ENCODE results near the gene TUT1. TPM values are rescaled to one million over a fixed set of nuclear protein-coding genes. Genes with fewer than 3 reads are reported as not detected.

Gene TUT1
- total RNA-seq, 1 donor from 2014 or later, result 17.6 TPM

GRCh38 chr11:62605902-62606301 lies 14.6 kb upstream of the TUT1 start:
- ATAC-seq, result no peak
- no peak for TF ChIP-seq CTCF (IDR thresholded peaks at IDR 0.05)
- no peak for DNase-seq
- no peak overlapping the region for H3K4me3 ChIP-seq
- H3K27me3 ChIP-seq, result no peaks in the 10 kb centered on the region
- peaks cover 10% of the 10 kb centered on the region for H3K4me1 ChIP-seq
- peaks cover 50% of the 10 kb centered on the region for H3K36me3 ChIP-seq
- intact Hi-C loops (cut with DNase I), result no loop called here
- no peak overlapping the region for H3K27ac ChIP-seq
- no peaks in the 10 kb centered on the region for H3K9me3 ChIP-seq

- Histone ChIP-seq H3K9me3 (no peaks in the 10 kb centered on the region), H3K27me3 (no peaks in the 10 kb centered on the region), H3K4me3 (no peak overlapping the region), H3K27ac (no peak overlapping the region), H3K4me1 (peaks cover 5% of the 10 kb centered on the region), H3K36me3 (peaks cover 48% of the 10 kb centered on the region)
- ATAC-seq, result no peak
- no peak for TF ChIP-seq CTCF (IDR thresholded peaks at IDR 0.05)
- intact Hi-C loops (cut with DNase I), result no loop called here
- DNase-seq, result no peak
Measured at GRCh38 chr11:62605467-62605866, 14.1 kb upstream of the TUT1 start.

- H3K9me3 ChIP-seq, result no peaks in the 10 kb centered on the region
- peaks cover 43% of the 10 kb centered on the region for H3K36me3 ChIP-seq
- peaks cover 13% of the 10 kb centered on the region for H3K4me1 ChIP-seq
- ATAC-seq (no peak), DNase-seq (no peak)
- intact Hi-C loops (cut with DNase I), result no loop called here
- H3K27me3 ChIP-seq, result no peaks in the 10 kb centered on the region
- no peak for TF ChIP-seq CTCF (IDR thresholded peaks at IDR 0.05)
- no peak overlapping the region for H3K27ac ChIP-seq
- H3K4me3 ChIP-seq, result no peak overlapping the region
Measured at GRCh38 chr11:62604460-62605120, 13.3 kb upstream of the TUT1 start.

GRCh38 chr11:62603776-62604299 lies 12.5 kb upstream of the TUT1 start:
- H3K27me3 ChIP-seq, result no peaks in the 10 kb centered on the region
- ATAC-seq (no peak), DNase-seq (no peak)
- no peak for TF ChIP-seq CTCF (IDR thresholded peaks at IDR 0.05)
- H3K4me3 ChIP-seq, result no peak overlapping the region
- intact Hi-C loops (cut with DNase I), result no loop called here
- H3K36me3 ChIP-seq, result peaks cover 42% of the 10 kb centered on the region
- peaks cover 20% of the 10 kb centered on the region for H3K4me1 ChIP-seq
- H3K9me3 ChIP-seq, result no peaks in the 10 kb centered on the region
- H3K27ac ChIP-seq, result no peak overlapping the region

GRCh38 chr11:62603072-62603408 lies 11.7 kb upstream of the TUT1 start:
- Histone ChIP-seq H3K4me1 (peaks cover 25% of the 10 kb centered on the region), H3K9me3 (no peaks in the 10 kb centered on the region), H3K4me3 (peak overlapping the region; percentile 100), H3K36me3 (peaks cover 42% of the 10 kb centered on the region), H3K27ac (peak overlapping the region; percentile 98), H3K27me3 (no peaks in the 10 kb centered on the region)
- TF ChIP-seq CTCF (IDR thresholded peaks at IDR 0.05), result no peak
- intact Hi-C loops (cut with DNase I), result no loop called here
- ATAC-seq, result no peak
- no peak for DNase-seq
